Mesendoderm (in vitro differentiated cells): ENCODE measurements around the gene PYDC1. TPM values are rescaled to one million over a fixed set of nuclear protein-coding genes. Genes with fewer than 3 reads are reported as not detected.
A peak's percentile ranks its signal among the peaks of the same experiment; 100 is the strongest.

ENCODE experiments used
- DNase-seq: peaks from one replicate; pipeline ENCODE4 v3.0.0; 2013
- H2AK5ac ChIP-seq: 2 replicates; pipeline ENCODE4 v1.6.1; 2013; ENCODE audit warnings: low read length, inconsistent platforms
- H2BK120ac ChIP-seq: 2 replicates; pipeline ENCODE4 v1.6.1; 2013; ENCODE audit warnings: low read depth, mild to moderate bottlenecking, low read length, moderate library complexity, mixed read lengths
- H2BK15ac ChIP-seq: replicated peaks from 2 replicates; pipeline ENCODE4 v1.6.1; 2013; ENCODE audit warnings: low read depth, mild to moderate bottlenecking, moderate library complexity
- H2BK5ac ChIP-seq: 2 replicates; pipeline ENCODE4 v1.6.1; 2013; ENCODE audit warnings: low read length, inconsistent platforms
- H3K18ac ChIP-seq: 2 replicates; pipeline ENCODE4 v1.6.1; 2013; ENCODE audit warnings: mild to moderate bottlenecking, low read length, mixed read lengths
- H3K23ac ChIP-seq: one replicate; pipeline ENCODE4 v1.6.1; 2013; ENCODE audit warnings: low read length
- H3K27ac ChIP-seq: 2 replicates; pipeline ENCODE4 v1.5.1; 2013; ENCODE audit warnings: low read depth, mild to moderate bottlenecking, inconsistent platforms, low read length, moderate library complexity
- H3K27me3 ChIP-seq: 2 replicates; pipeline ENCODE4 v1.6.1; 2013; ENCODE audit warnings: low read length, control low read depth, mild to moderate bottlenecking, inconsistent platforms; ENCODE audit not compliant: insufficient read depth, poor library complexity
- H3K36me3 ChIP-seq: 2 replicates; pipeline ENCODE4 v1.6.1; 2013; ENCODE audit warnings: low read length, inconsistent platforms; ENCODE audit not compliant: control insufficient read depth, insufficient read depth
- H3K4ac ChIP-seq: one replicate; pipeline ENCODE4 v1.6.1; 2013; ENCODE audit warnings: low read depth, mild to moderate bottlenecking, low read length, moderate library complexity
- H3K4me1 ChIP-seq: 2 replicates; pipeline ENCODE4 v1.6.1; 2013; ENCODE audit warnings: low read depth, low read length, inconsistent platforms; ENCODE audit not compliant: control insufficient read depth
- H3K4me2 ChIP-seq: 2 replicates; pipeline ENCODE4 v1.6.1; 2013; ENCODE audit warnings: low read length
- H3K4me3 ChIP-seq: 2 replicates; pipeline ENCODE4 v1.5.1; 2013; ENCODE audit warnings: mild to moderate bottlenecking, low read length
- H3K56ac ChIP-seq: one replicate; pipeline ENCODE4 v1.6.1; 2013; ENCODE audit warnings: low read length
- H3K79me1 ChIP-seq: 2 replicates; pipeline ENCODE4 v1.6.1; 2013; ENCODE audit warnings: low read length, inconsistent platforms
- H3K79me2 ChIP-seq: 2 replicates; pipeline ENCODE4 v1.6.1; 2013; ENCODE audit warnings: mild to moderate bottlenecking, low read length; ENCODE audit not compliant: control insufficient read depth, insufficient read depth
- H3K9ac ChIP-seq: 2 replicates; pipeline ENCODE4 v1.6.1; 2013; ENCODE audit warnings: low read length, inconsistent platforms
- H4K5ac ChIP-seq: one replicate; pipeline ENCODE4 v1.6.1; 2013; ENCODE audit warnings: low read length
- H4K8ac ChIP-seq: one replicate; pipeline ENCODE4 v1.6.1; 2013; ENCODE audit warnings: low read depth, mild to moderate bottlenecking, control low read depth, low read length, moderate library complexity
- WGBS: extraction: QIAGEN DNeasy Blood & Tissue Kit; methylation state at CpG from one replicate; pipeline ENCODE4 v1.1.7; 2013; ENCODE audit warnings: low lambda C conversion rate, missing lambda C conversion rate; ENCODE audit not compliant: insufficient coverage; ENCODE audit errors: extremely low coverage; 5-methylcytosine and 5-hydroxymethylcytosine counted together
- polyA plus RNA-seq, 2 experiments: library from polyadenylated mRNA; stranded (reverse); fragments of 200-250 nt; gene quantifications; one replicate each; pipeline ENCODE4 v1.2.3, GENCODE V29; 2013

Gene PYDC1
- 1.4 TPM for polyA plus RNA-seq (2013, experiment 1 of 2)
- 1.6 TPM for polyA plus RNA-seq (2013, experiment 2 of 2)

DNA sequence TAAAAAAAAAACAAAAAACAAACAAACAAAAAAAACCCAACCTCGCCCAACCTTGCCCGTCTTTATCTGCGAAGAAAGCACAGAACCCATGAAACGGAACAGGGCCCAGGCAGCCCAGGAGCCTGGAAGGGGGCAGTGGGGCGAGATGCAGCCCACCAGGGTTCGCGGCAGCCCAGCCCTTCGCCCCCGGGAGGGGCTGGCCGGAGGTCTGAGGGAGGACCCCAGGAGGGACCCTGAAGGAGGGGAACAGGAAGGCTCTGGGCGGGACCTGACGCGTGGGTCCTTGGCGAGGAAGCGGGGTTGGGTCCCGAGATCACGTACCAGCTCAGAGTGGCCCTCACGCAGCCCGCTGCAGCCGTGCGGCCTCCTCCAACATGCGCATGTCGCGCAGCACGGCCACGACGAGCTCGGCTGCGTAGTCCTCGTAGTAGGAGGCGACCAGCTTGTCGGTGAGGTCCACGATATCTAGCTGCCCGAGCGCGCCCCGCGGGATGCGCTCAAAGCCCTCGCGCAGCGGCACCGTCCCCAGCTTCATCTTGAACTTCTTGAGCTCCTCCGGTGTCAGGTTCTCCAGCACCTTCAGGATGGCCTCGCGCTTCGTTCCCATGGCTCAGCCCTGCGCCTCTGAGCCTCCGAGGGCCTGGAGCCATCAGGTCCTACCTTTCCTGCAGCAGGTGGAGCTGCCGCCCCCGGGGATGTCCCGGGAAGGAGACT lies at the start of gene PYDC1:
TSS of gene PYDC1 (minus strand) at position 714 of the 714 bp plus-strand sequence. CDS start at position 607, 107 bp downstream.
- H3K79me1 ChIP-seq: no peaks in the 10 kb centered on the region
- no peaks in the 10 kb centered on the region for H3K36me3 ChIP-seq
- H3K4me2 ChIP-seq: peak within 1 kb of the TSS; percentile 20
- peak within 1 kb of the TSS; percentile 34 for H3K9ac ChIP-seq
- H3K79me2 ChIP-seq: no peaks in the 10 kb centered on the region
- no peak within 1 kb of the TSS for H4K5ac ChIP-seq
- H2BK120ac ChIP-seq: no peak within 1 kb of the TSS
- no peak within 1 kb of the TSS for H2BK5ac ChIP-seq
- H3K18ac ChIP-seq: no peak within 1 kb of the TSS
- DNase-seq: peak; percentile 64
- WGBS: no CpG with 5 or more reads among the region's 52 CpGs
- H3K23ac ChIP-seq: no peak within 1 kb of the TSS
- no peak within 1 kb of the TSS for H3K27ac ChIP-seq
- H3K27me3 ChIP-seq: peaks cover 13% of the 10 kb centered on the region
- H3K4me1 ChIP-seq: no peaks in the 10 kb centered on the region
- no peak within 1 kb of the TSS for H4K8ac ChIP-seq
- H3K4me3 ChIP-seq: no peak within 1 kb of the TSS
- no peak within 1 kb of the TSS for H2AK5ac ChIP-seq
- H2BK15ac ChIP-seq: no peak within 1 kb of the TSS
- peak within 1 kb of the TSS; percentile 73 for H3K56ac ChIP-seq
- no peak within 1 kb of the TSS for H3K4ac ChIP-seq

- Histone ChIP-seq H3K4ac (no peak overlapping the region), H3K79me2 (no peaks in the 10 kb centered on the region), H3K56ac (no peak overlapping the region), H3K27ac (no peak overlapping the region), H2BK120ac (no peak overlapping the region), H3K79me1 (no peaks in the 10 kb centered on the region), H3K4me2 (no peak overlapping the region), H2BK5ac (no peak overlapping the region), H2AK5ac (no peak overlapping the region), H3K4me1 (peaks cover 2% of the 10 kb centered on the region), H3K4me3 (no peak overlapping the region), H3K27me3 (no peaks in the 10 kb centered on the region), H4K5ac (no peak overlapping the region), H3K9ac (no peak overlapping the region), H3K36me3 (no peaks in the 10 kb centered on the region), H3K18ac (no peak overlapping the region), H2BK15ac (no peak overlapping the region), H4K8ac (no peak overlapping the region), H3K23ac (no peak overlapping the region)
- no CpG with 5 or more reads among the region's 20 CpGs for WGBS
- peak; percentile 29 for DNase-seq
Observed at GRCh38 chr16:31265329-31266245, 48.7 kb upstream of the PYDC1 start.

DNA sequence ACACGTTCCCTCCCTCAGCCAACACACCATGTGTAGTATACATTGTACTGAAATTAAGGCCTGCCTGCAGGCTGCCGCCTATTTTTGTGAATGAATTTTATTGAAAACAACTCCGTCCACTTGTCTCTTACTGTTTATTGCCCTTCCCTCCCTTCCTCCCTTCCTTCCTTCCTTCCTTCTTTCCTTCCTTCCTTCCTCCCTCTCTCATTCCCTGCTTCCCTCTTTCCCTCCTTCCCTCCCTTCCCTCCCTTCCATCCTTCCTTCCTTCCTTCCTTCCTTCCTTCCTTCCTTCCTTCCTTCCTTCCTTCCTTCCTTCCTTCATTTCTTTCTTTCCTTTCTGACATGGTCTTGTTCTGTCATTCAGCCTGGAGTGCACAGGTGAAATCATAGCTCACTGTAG lies 45.1 kb upstream of the PYDC1 start:
- no peaks in the 10 kb centered on the region for H3K4me1 ChIP-seq
- no peaks in the 10 kb centered on the region for H3K79me1 ChIP-seq
- H2AK5ac ChIP-seq: no peak overlapping the region
- H3K27me3 ChIP-seq: no peaks in the 10 kb centered on the region
- no peak for DNase-seq
- H3K56ac ChIP-seq: no peak overlapping the region
- WGBS: no CpG with 5 or more reads among the region's 3 CpGs
- H4K5ac ChIP-seq: no peak overlapping the region
- no peak overlapping the region for H3K9ac ChIP-seq
- H2BK5ac ChIP-seq: no peak overlapping the region
- no peak overlapping the region for H3K4me3 ChIP-seq
- no peak overlapping the region for H3K23ac ChIP-seq
- no peaks in the 10 kb centered on the region for H3K79me2 ChIP-seq
- H3K4me2 ChIP-seq: no peak overlapping the region
- no peak overlapping the region for H3K4ac ChIP-seq
- no peaks in the 10 kb centered on the region for H3K36me3 ChIP-seq
- H3K27ac ChIP-seq: no peak overlapping the region
- no peak overlapping the region for H2BK15ac ChIP-seq
- H3K18ac ChIP-seq: no peak overlapping the region
- H4K8ac ChIP-seq: no peak overlapping the region
- H2BK120ac ChIP-seq: no peak overlapping the region

DNA sequence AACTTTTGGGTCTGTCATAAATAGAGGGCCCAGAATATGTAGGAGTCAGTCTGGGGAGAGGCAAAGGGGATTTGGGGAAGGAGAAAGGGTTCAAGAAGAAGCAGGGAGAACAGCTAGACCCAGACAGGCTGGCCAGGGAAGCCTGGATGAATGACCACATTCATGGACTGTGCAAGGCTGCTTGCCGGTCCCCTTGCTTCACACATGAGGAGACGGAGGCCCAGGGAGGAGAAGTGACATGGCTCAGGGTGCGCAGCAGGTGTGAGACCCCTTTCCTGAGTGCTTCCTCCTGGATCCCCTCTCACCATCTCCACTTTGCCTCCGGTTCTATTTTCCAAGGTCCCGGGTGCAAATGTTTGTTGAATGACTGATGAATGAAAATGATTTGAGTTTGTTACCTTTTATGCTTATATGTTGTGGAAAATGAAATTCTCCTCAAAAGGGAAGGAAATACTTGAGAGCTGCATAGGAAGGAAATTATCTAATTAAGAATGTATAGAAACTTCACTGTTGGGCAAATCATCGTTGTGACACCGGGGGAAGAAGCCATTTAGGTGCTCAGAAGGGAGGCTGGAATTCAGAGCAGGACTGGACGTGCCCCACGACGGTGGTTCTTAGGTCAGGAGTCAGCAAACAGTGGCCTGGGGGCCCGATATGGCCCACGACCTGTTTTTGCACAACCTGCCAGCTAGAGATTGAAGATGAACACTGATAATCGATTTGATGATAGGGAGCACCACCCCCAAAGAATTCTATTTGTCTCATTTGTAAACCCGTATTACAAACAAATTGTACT lies 43.4 kb upstream of the PYDC1 start:
- no peaks in the 10 kb centered on the region for H3K79me2 ChIP-seq
- H2BK5ac ChIP-seq: no peak overlapping the region
- H3K23ac ChIP-seq: no peak overlapping the region
- no peaks in the 10 kb centered on the region for H3K36me3 ChIP-seq
- H3K4me1 ChIP-seq: no peaks in the 10 kb centered on the region
- H2BK120ac ChIP-seq: no peak overlapping the region
- DNase-seq: no peak
- no peaks in the 10 kb centered on the region for H3K27me3 ChIP-seq
- no peak overlapping the region for H2AK5ac ChIP-seq
- H3K56ac ChIP-seq: no peak overlapping the region
- H3K79me1 ChIP-seq: no peaks in the 10 kb centered on the region
- no peak overlapping the region for H3K4ac ChIP-seq
- no CpG with 5 or more reads among the region's 14 CpGs for WGBS
- H4K8ac ChIP-seq: no peak overlapping the region
- H3K27ac ChIP-seq: no peak overlapping the region
- H3K9ac ChIP-seq: no peak overlapping the region
- H3K18ac ChIP-seq: no peak overlapping the region
- H2BK15ac ChIP-seq: no peak overlapping the region
- H3K4me3 ChIP-seq: no peak overlapping the region
- no peak overlapping the region for H3K4me2 ChIP-seq
- H4K5ac ChIP-seq: no peak overlapping the region

DNA sequence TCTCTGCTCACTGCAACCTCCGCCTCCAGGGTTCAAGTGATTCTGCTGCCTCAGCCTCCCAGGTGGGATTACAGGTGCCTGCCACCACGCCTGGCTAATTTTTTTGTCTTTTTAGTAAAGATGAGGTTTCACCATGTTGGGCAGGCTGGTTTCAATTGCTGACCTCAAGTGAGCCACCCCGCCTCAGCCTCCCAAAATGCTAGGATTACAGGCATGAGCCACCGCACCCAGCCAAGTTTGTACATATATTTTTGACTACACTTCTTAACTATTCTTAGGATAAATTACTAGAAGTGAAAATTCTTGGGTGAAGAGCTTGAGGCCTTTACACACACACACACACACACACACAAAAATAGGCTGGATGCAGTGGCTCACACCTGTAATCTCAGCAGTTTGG lies 41.4 kb upstream of the PYDC1 start:
- Histone ChIP-seq H3K27me3 (no peaks in the 10 kb centered on the region), H2BK120ac (no peak overlapping the region), H3K79me1 (no peaks in the 10 kb centered on the region), H3K4me3 (no peak overlapping the region), H3K23ac (no peak overlapping the region), H2BK5ac (no peak overlapping the region), H4K5ac (no peak overlapping the region), H2BK15ac (no peak overlapping the region), H2AK5ac (no peak overlapping the region), H3K79me2 (no peaks in the 10 kb centered on the region), H3K36me3 (no peaks in the 10 kb centered on the region), H3K18ac (no peak overlapping the region), H3K56ac (no peak overlapping the region), H3K4ac (no peak overlapping the region), H3K4me2 (no peak overlapping the region), H4K8ac (no peak overlapping the region), H3K27ac (no peak overlapping the region), H3K4me1 (no peaks in the 10 kb centered on the region), H3K9ac (no peak overlapping the region)
- DNase-seq: no peak
- WGBS: no CpG with 5 or more reads among the region's 4 CpGs
